ENCODE data around the gene WDR88.
"Not testable (repeated sequence)": the region's sequence is repeated elsewhere in the genome, so short reads cannot be mapped to it uniquely, and the experiment has no call there.

WDR88 gene

GRCh38 chr19:33203529-33203928 is 71.6 kb downstream of the WDR88 start:
- H3K9ac ChIP-seq (ENCODE audit: low read length) = no peak overlapping the region
- H3K4me3 ChIP-seq (ENCODE audit: low read length) = no peak overlapping the region
- H3K9me3 ChIP-seq (ENCODE audit: control insufficient read depth, low read length) = no peaks in the 10 kb centered on the region
- H3K4me1 ChIP-seq (ENCODE audit: control insufficient read depth, insufficient read depth, low read length) = no peaks in the 10 kb centered on the region
- H3K36me3 ChIP-seq (ENCODE audit: control insufficient read depth, insufficient read depth, low read length) = no peaks in the 10 kb centered on the region
- H3K27me3 ChIP-seq (ENCODE audit: control insufficient read depth, insufficient read depth, low read length) = no peaks in the 10 kb centered on the region

GRCh38 chr19:33204136-33204973 is 72.4 kb downstream of the WDR88 start:
- Histone ChIP-seq H3K9ac (ENCODE audit: low read length) (no peak overlapping the region), H3K4me1 (ENCODE audit: control insufficient read depth, insufficient read depth, low read length) (no peaks in the 10 kb centered on the region), H3K27me3 (ENCODE audit: control insufficient read depth, insufficient read depth, low read length) (no peaks in the 10 kb centered on the region), H3K4me3 (ENCODE audit: low read length) (no peak overlapping the region), H3K9me3 (ENCODE audit: control insufficient read depth, low read length) (no peaks in the 10 kb centered on the region), H3K36me3 (ENCODE audit: control insufficient read depth, insufficient read depth, low read length) (no peaks in the 10 kb centered on the region)

GRCh38 chr19:33205110-33205509 is 73.2 kb downstream of the WDR88 start:
- Histone ChIP-seq H3K36me3 (ENCODE audit: control insufficient read depth, insufficient read depth, low read length) (no peaks in the 10 kb centered on the region), H3K9me3 (ENCODE audit: control insufficient read depth, low read length) (no peaks in the 10 kb centered on the region), H3K27me3 (ENCODE audit: control insufficient read depth, insufficient read depth, low read length) (no peaks in the 10 kb centered on the region), H3K9ac (ENCODE audit: low read length) (no peak overlapping the region), H3K4me3 (ENCODE audit: low read length) (no peak overlapping the region), H3K4me1 (ENCODE audit: control insufficient read depth, insufficient read depth, low read length) (no peaks in the 10 kb centered on the region)

- no peaks in the 10 kb centered on the region for H3K27me3 ChIP-seq (ENCODE audit: control insufficient read depth, insufficient read depth, low read length)
- no peak overlapping the region for H3K4me3 ChIP-seq (ENCODE audit: low read length)
- H3K4me1 ChIP-seq (ENCODE audit: control insufficient read depth, insufficient read depth, low read length) = no peaks in the 10 kb centered on the region
- H3K9me3 ChIP-seq (ENCODE audit: control insufficient read depth, low read length) = no peaks in the 10 kb centered on the region
- H3K36me3 ChIP-seq (ENCODE audit: control insufficient read depth, insufficient read depth, low read length) = no peaks in the 10 kb centered on the region
- no peak overlapping the region for H3K9ac ChIP-seq (ENCODE audit: low read length)
These were observed 73.8 kb downstream of the WDR88 start for GRCh38 chr19:33205531-33206260.

- Histone ChIP-seq H3K36me3 (ENCODE audit: control insufficient read depth, insufficient read depth, low read length) (no peaks in the 10 kb centered on the region), H3K27me3 (ENCODE audit: control insufficient read depth, insufficient read depth, low read length) (no peaks in the 10 kb centered on the region), H3K4me1 (ENCODE audit: control insufficient read depth, insufficient read depth, low read length) (no peaks in the 10 kb centered on the region), H3K9me3 (ENCODE audit: control insufficient read depth, low read length) (no peaks in the 10 kb centered on the region), H3K4me3 (ENCODE audit: low read length) (no peak overlapping the region), H3K9ac (ENCODE audit: low read length) (no peak overlapping the region)
These were observed 74.5 kb downstream of the WDR88 start for GRCh38 chr19:33206261-33207039.

- Histone ChIP-seq H3K9me3 (ENCODE audit: control insufficient read depth, low read length) (no peaks in the 10 kb centered on the region), H3K4me3 (ENCODE audit: low read length) (no peak overlapping the region), H3K36me3 (ENCODE audit: control insufficient read depth, insufficient read depth, low read length) (no peaks in the 10 kb centered on the region), H3K9ac (ENCODE audit: low read length) (no peak overlapping the region), H3K27me3 (ENCODE audit: control insufficient read depth, insufficient read depth, low read length) (no peaks in the 10 kb centered on the region), H3K4me1 (ENCODE audit: control insufficient read depth, insufficient read depth, low read length) (no peaks in the 10 kb centered on the region)
These were observed 75.2 kb downstream of the WDR88 start for GRCh38 chr19:33207040-33207620.

GRCh38 chr19:33207903-33208302 is 76.0 kb downstream of the WDR88 start:
- no peaks in the 10 kb centered on the region for H3K9me3 ChIP-seq (ENCODE audit: control insufficient read depth, low read length)
- H3K4me1 ChIP-seq (ENCODE audit: control insufficient read depth, insufficient read depth, low read length) = no peaks in the 10 kb centered on the region
- no peak overlapping the region for H3K9ac ChIP-seq (ENCODE audit: low read length)
- H3K4me3 ChIP-seq (ENCODE audit: low read length) = no peak overlapping the region
- H3K36me3 ChIP-seq (ENCODE audit: control insufficient read depth, insufficient read depth, low read length) = no peaks in the 10 kb centered on the region
- no peaks in the 10 kb centered on the region for H3K27me3 ChIP-seq (ENCODE audit: control insufficient read depth, insufficient read depth, low read length)

- H3K9ac ChIP-seq (ENCODE audit: low read length) = no peak overlapping the region
- H3K36me3 ChIP-seq (ENCODE audit: control insufficient read depth, insufficient read depth, low read length) = no peaks in the 10 kb centered on the region
These were observed 76.5 kb downstream of the WDR88 start for GRCh38 chr19:33208371-33208895.

GRCh38 chr19:33208904-33209849 is 77.3 kb downstream of the WDR88 start:
- H3K27me3 ChIP-seq (ENCODE audit: control insufficient read depth, insufficient read depth, low read length) = no peaks in the 10 kb centered on the region
- H3K9ac ChIP-seq (ENCODE audit: low read length) = no peak overlapping the region
- H3K4me3 ChIP-seq (ENCODE audit: low read length) = no peak overlapping the region
- H3K36me3 ChIP-seq (ENCODE audit: control insufficient read depth, insufficient read depth, low read length) = no peaks in the 10 kb centered on the region
- H3K9me3 ChIP-seq (ENCODE audit: control insufficient read depth, low read length) = no peaks in the 10 kb centered on the region
- no peaks in the 10 kb centered on the region for H3K4me1 ChIP-seq (ENCODE audit: control insufficient read depth, insufficient read depth, low read length)

More at GRCh38 chr19:33208371-33208895, 76.5 kb downstream of the WDR88 start:
- H3K4me3 ChIP-seq (ENCODE audit: low read length) = no peak overlapping the region
- H3K4me1 ChIP-seq (ENCODE audit: control insufficient read depth, insufficient read depth, low read length) = no peaks in the 10 kb centered on the region
- no peaks in the 10 kb centered on the region for H3K27me3 ChIP-seq (ENCODE audit: control insufficient read depth, insufficient read depth, low read length)
- no peaks in the 10 kb centered on the region for H3K9me3 ChIP-seq (ENCODE audit: control insufficient read depth, low read length)

- not testable (repeated sequence) for H3K9me3 ChIP-seq (ENCODE audit: control insufficient read depth, low read length); H3K9ac ChIP-seq (ENCODE audit: low read length); H3K4me1 ChIP-seq (ENCODE audit: control insufficient read depth, insufficient read depth, low read length); H3K4me3 ChIP-seq (ENCODE audit: low read length); H3K36me3 ChIP-seq (ENCODE audit: control insufficient read depth, insufficient read depth, low read length); H3K27me3 ChIP-seq (ENCODE audit: control insufficient read depth, insufficient read depth, low read length)
These were observed 77.9 kb downstream of the WDR88 start for GRCh38 chr19:33209850-33210230.
